Mesenchymal stem cell (in vitro differentiated cells and primary cell): ENCODE data around the gene CCDC178.

Experiments used
- DNase-seq: peaks from one replicate; pipeline ENCODE4 v3.0.0-alpha.2; 2013
- H2AFZ ChIP-seq: one replicate; pipeline ENCODE4 v1.6.1; 2013; ENCODE audit warnings: low read depth, mild to moderate bottlenecking, control low read depth, inconsistent platforms, low read length, moderate library complexity
- H2AK5ac ChIP-seq: 2 replicates; pipeline ENCODE4 v1.6.1; 2013; ENCODE audit warnings: low read length, moderate library complexity, mild to moderate bottlenecking, inconsistent platforms; ENCODE audit not compliant: severe bottlenecking
- H2BK120ac ChIP-seq: one replicate; pipeline ENCODE4 v1.6.1; 2013; ENCODE audit warnings: low read depth, mild to moderate bottlenecking, inconsistent platforms, low read length, moderate library complexity
- H2BK12ac ChIP-seq, 2 experiments: one replicate each; pipeline ENCODE4 v1.6.1; 2013; ENCODE audit warnings: inconsistent platforms in 2 of 2, low read length in 2 of 2, mild to moderate bottlenecking in 2 of 2, moderate library complexity in 2 of 2, control low read depth in 1 of 2
- H2BK15ac ChIP-seq: one replicate; pipeline ENCODE4 v1.6.1; 2013; ENCODE audit warnings: mild to moderate bottlenecking, low read depth, inconsistent platforms; ENCODE audit not compliant: poor library complexity, severe bottlenecking
- H2BK5ac ChIP-seq: 2 replicates; pipeline ENCODE4 v1.6.1; 2013; ENCODE audit warnings: low read depth, mild to moderate bottlenecking, low read length, control low read depth, inconsistent platforms; ENCODE audit not compliant: poor library complexity, severe bottlenecking
- H3K14ac ChIP-seq, 2 experiments: one replicate each; pipeline ENCODE4 v1.6.1; 2013; ENCODE audit warnings: inconsistent platforms in 2 of 2, low read length in 2 of 2, control low read depth in 1 of 2, mild to moderate bottlenecking in 1 of 2, moderate library complexity in 1 of 2
- H3K18ac ChIP-seq, 2 experiments: one replicate each; pipeline ENCODE4 v1.6.1; 2013; ENCODE audit warnings: inconsistent platforms in 2 of 2, low read length in 2 of 2, control low read depth in 1 of 2, low read depth in 1 of 2, mild to moderate bottlenecking in 1 of 2
- H3K23ac ChIP-seq, 2 experiments: one replicate each; pipeline ENCODE4 v1.6.1; 2013; ENCODE audit warnings: inconsistent platforms in 2 of 2, low read length in 2 of 2, mild to moderate bottlenecking in 2 of 2, moderate library complexity in 2 of 2, control low read depth in 1 of 2
- H3K27ac ChIP-seq: 2 replicates; pipeline ENCODE4 v1.5.1; 2013; ENCODE audit warnings: mild to moderate bottlenecking, moderate library complexity, low read length, control low read depth, inconsistent platforms; ENCODE audit not compliant: poor library complexity, severe bottlenecking
- H3K27me3 ChIP-seq, 2 experiments: 2 replicates each; pipeline versions ENCODE4 v1.6.1 to v1.7.0; 2013; ENCODE audit warnings: low read length in 2 of 2, mild to moderate bottlenecking in 2 of 2, moderate library complexity in 2 of 2, control low read depth in 1 of 2, inconsistent platforms in 1 of 2; ENCODE audit not compliant: control insufficient read depth in 1 of 2, insufficient read depth in 1 of 2
- H3K36me3 ChIP-seq, 2 experiments: 2 replicates each; pipeline versions ENCODE4 v1.6.1 to v1.7.0; 2013; ENCODE audit warnings: low read length in 2 of 2, control low read depth in 1 of 2, inconsistent platforms in 1 of 2, low read depth in 1 of 2, mild to moderate bottlenecking in 1 of 2; ENCODE audit not compliant: insufficient read depth in 2 of 2, control insufficient read depth in 1 of 2
- H3K4ac ChIP-seq, 2 experiments: one replicate each; pipeline ENCODE4 v1.6.1; 2013; ENCODE audit warnings: inconsistent platforms in 2 of 2, low read length in 2 of 2, mild to moderate bottlenecking in 2 of 2, moderate library complexity in 2 of 2, control low read depth in 1 of 2, low read depth in 1 of 2
- H3K4me1 ChIP-seq: 2 replicates; pipeline ENCODE4 v1.6.1; 2013; ENCODE audit warnings: low read depth, low read length, control low read depth; ENCODE audit not compliant: control insufficient read depth, insufficient read depth
- H3K4me2 ChIP-seq: 2 replicates; pipeline ENCODE4 v1.6.1; 2013; ENCODE audit warnings: low read length, mild to moderate bottlenecking, inconsistent platforms; ENCODE audit not compliant: poor library complexity, severe bottlenecking
- H3K4me3 ChIP-seq, 2 experiments: 2 replicates each; pipeline versions ENCODE4 v1.5.1 to v1.7.0; 2013; ENCODE audit warnings: low read length in 2 of 2, mild to moderate bottlenecking in 2 of 2, control low read depth in 1 of 2, low read depth in 1 of 2; ENCODE audit not compliant: insufficient read depth in 1 of 2
- H3K79me1 ChIP-seq: replicated peaks from 2 replicates; pipeline ENCODE4 v1.6.1; 2013; ENCODE audit warnings: mild to moderate bottlenecking, control low read depth, low read length, inconsistent platforms; ENCODE audit not compliant: poor library complexity, severe bottlenecking
- H3K9ac ChIP-seq: 2 replicates; pipeline ENCODE4 v1.7.0; 2013; ENCODE audit warnings: mild to moderate bottlenecking, low read length, moderate library complexity
- H3K9me3 ChIP-seq: 2 replicates; pipeline ENCODE4 v1.7.0; 2013; ENCODE audit warnings: mild to moderate bottlenecking, low read length; ENCODE audit not compliant: control insufficient read depth
- H4K8ac ChIP-seq: one replicate; pipeline ENCODE4 v1.6.1; 2013; ENCODE audit warnings: inconsistent platforms, mild to moderate bottlenecking, low read length, moderate library complexity
- H4K91ac ChIP-seq: one replicate; pipeline ENCODE4 v1.6.1; 2013; ENCODE audit warnings: mild to moderate bottlenecking, low read length, inconsistent platforms
- WGBS: methylation state at CpG from one replicate; pipeline ENCODE4 v1.1.7; 2013; ENCODE audit warnings: mixed read lengths; 5-methylcytosine and 5-hydroxymethylcytosine counted together

CCDC178 gene

DNA sequence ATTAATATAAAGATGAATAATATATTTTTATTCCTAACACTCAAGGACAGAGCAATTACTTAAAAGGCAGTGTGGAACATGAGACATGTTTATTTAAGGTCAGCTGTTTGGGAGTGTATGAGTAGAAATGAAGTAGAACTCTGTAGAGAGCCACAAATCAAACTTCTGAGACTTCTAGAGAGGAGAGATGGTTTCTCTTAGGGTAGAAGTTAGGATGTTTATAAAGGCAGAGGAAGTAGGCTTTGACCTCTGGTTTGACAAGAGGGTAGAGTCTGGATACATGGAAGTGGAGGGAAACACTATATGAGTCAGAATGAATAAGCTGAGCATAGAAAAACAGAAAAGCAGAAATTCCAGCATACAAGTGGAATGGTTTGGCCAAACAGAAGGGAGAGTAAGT lies 405.6 kb downstream of the CCDC178 start:
- no peak overlapping the region for H2AFZ ChIP-seq
- no peak overlapping the region for H3K4me2 ChIP-seq
- no peak overlapping the region for H3K4me3 ChIP-seq
- no peak overlapping the region for H2BK5ac ChIP-seq
- no peaks in the 10 kb centered on the region for H3K27me3 ChIP-seq
- H3K79me1 ChIP-seq, result no peaks in the 10 kb centered on the region
- H4K8ac ChIP-seq, result no peak overlapping the region
- no peaks in the 10 kb centered on the region for H3K4me1 ChIP-seq
- peaks cover 8% of the 10 kb centered on the region for H3K9me3 ChIP-seq
- H3K9ac ChIP-seq, result no peak overlapping the region
- DNase-seq, result peak; percentile 93
- H3K36me3 ChIP-seq, result no peaks in the 10 kb centered on the region
- H3K4ac ChIP-seq, result no peak overlapping the region
- H2BK15ac ChIP-seq, result no peak overlapping the region
- H2BK120ac ChIP-seq, result no peak overlapping the region
- no peak overlapping the region for H2BK12ac ChIP-seq
- H3K18ac ChIP-seq, result no peak overlapping the region
- H3K14ac ChIP-seq, result no peak overlapping the region
- H4K91ac ChIP-seq, result no peak overlapping the region
- H3K27ac ChIP-seq, result no peak overlapping the region
- no peak overlapping the region for H2AK5ac ChIP-seq
- no peak overlapping the region for H3K23ac ChIP-seq

- no peak overlapping the region for H4K91ac ChIP-seq
- H2AFZ ChIP-seq, result no peak overlapping the region
- H3K23ac ChIP-seq, result no peak overlapping the region
These were observed 406.3 kb downstream of the CCDC178 start for GRCh38 chr18:33034212-33034611.

GRCh38 chr18:33022370-33022769 lies 418.2 kb downstream of the CCDC178 start:
- Histone ChIP-seq H4K91ac (no peak overlapping the region), H3K18ac (no peak overlapping the region), H3K4me2 (no peak overlapping the region), H3K9ac (no peak overlapping the region), H3K36me3 (no peaks in the 10 kb centered on the region), H4K8ac (no peak overlapping the region), H3K4ac (no peak overlapping the region), H2BK15ac (no peak overlapping the region), H2BK120ac (no peak overlapping the region), H3K79me1 (no peaks in the 10 kb centered on the region), H3K4me3 (no peak overlapping the region), H2AFZ (no peak overlapping the region), H3K23ac (no peak overlapping the region), H2AK5ac (no peak overlapping the region), H3K27ac (no peak overlapping the region), H2BK5ac (no peak overlapping the region), H3K14ac (no peak overlapping the region), H3K4me1 (no peaks in the 10 kb centered on the region), H2BK12ac (no peak overlapping the region), H3K9me3 (no peaks in the 10 kb centered on the region), H3K27me3 (no peaks in the 10 kb centered on the region)
- DNase-seq, result no peak

More at GRCh38 chr18:33034212-33034611, 406.3 kb downstream of the CCDC178 start:
- no peaks in the 10 kb centered on the region for H3K36me3 ChIP-seq
- H3K14ac ChIP-seq, result no peak overlapping the region
- H3K18ac ChIP-seq, result peak overlapping the region; percentile 9 to 70
- H3K9me3 ChIP-seq, result peaks cover 8% of the 10 kb centered on the region
- no peak overlapping the region for H2BK5ac ChIP-seq
- no peak overlapping the region for H3K4me3 ChIP-seq
- H2BK12ac ChIP-seq, result no peak overlapping the region
- H3K27me3 ChIP-seq, result no peaks in the 10 kb centered on the region
- no peak overlapping the region for H4K8ac ChIP-seq
- DNase-seq, result peak; percentile 66
- no peak overlapping the region for H2AK5ac ChIP-seq
- H2BK15ac ChIP-seq, result no peak overlapping the region
- no peak overlapping the region for H3K4ac ChIP-seq
- H3K79me1 ChIP-seq, result no peaks in the 10 kb centered on the region
- no peak overlapping the region for H3K27ac ChIP-seq
- H3K9ac ChIP-seq, result no peak overlapping the region
- H2BK120ac ChIP-seq, result no peak overlapping the region
- H3K4me1 ChIP-seq, result no peaks in the 10 kb centered on the region
- no peak overlapping the region for H3K4me2 ChIP-seq

DNA sequence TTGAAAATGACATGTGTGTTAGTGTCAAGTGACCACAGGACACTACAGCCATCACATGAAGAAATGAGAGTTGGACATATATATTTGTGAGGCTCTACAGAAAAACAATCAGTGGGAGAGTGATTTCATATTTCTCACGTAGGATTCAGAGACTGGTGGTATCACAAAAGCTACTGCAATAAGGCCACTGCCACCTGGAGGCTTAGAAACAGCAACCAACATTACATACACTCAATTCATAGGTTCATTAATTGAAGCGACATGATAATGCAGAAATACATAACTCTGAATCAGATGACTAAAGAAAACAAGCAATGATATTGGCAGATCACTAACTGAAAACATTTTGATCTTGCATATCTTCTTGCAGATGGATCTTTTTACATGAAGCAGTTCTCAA lies 419.6 kb downstream of the CCDC178 start:
- Histone ChIP-seq H2BK15ac (no peak overlapping the region), H2BK120ac (no peak overlapping the region), H3K9ac (no peak overlapping the region), H3K4ac (no peak overlapping the region), H3K9me3 (no peaks in the 10 kb centered on the region), H3K18ac (no peak overlapping the region), H3K36me3 (no peaks in the 10 kb centered on the region), H2BK5ac (no peak overlapping the region), H3K79me1 (no peaks in the 10 kb centered on the region), H3K23ac (no peak overlapping the region), H4K91ac (no peak overlapping the region), H4K8ac (no peak overlapping the region), H2AK5ac (no peak overlapping the region), H2AFZ (no peak overlapping the region), H3K27ac (no peak overlapping the region), H2BK12ac (no peak overlapping the region), H3K4me2 (no peak overlapping the region), H3K4me1 (no peaks in the 10 kb centered on the region), H3K14ac (no peak overlapping the region), H3K27me3 (no peaks in the 10 kb centered on the region), H3K4me3 (no peak overlapping the region)
- 50% methylated on average over 1 of the region's 2 CpGs for WGBS
- no peak for DNase-seq
